Activated T-helper 1 cell treated with anti-CD3 and anti-CD28 coated beads, Interleukin-2, amount 50 U/mL, for 16 hours (primary cell): ENCODE measurements around the gene MBOAT1.
"Not testable (repeated sequence)": the region's sequence is repeated elsewhere in the genome, so short reads cannot be mapped to it uniquely, and the experiment has no call there.

ENCODE experiments used
- DNase-seq, 2 donors: peaks; one replicate each; pipeline ENCODE4 v3.0.0-alpha.2; 2020; ENCODE audit warnings: low read depth in 1 of 2, low spot score in 1 of 2

Gene MBOAT1

GRCh38 chr6:20203561-20204511 is 8.4 kb downstream of the MBOAT1 start:
- no peak for DNase-seq

GRCh38 chr6:20202699-20203302 is 9.5 kb downstream of the MBOAT1 start:
- DNase-seq, result no peak

- DNase-seq, result no peak
These were observed 10.0 kb downstream of the MBOAT1 start for GRCh38 chr6:20202324-20202658.

GRCh38 chr6:20200761-20201630 is 11.3 kb downstream of the MBOAT1 start:
- no peak for DNase-seq

GRCh38 chr6:20198775-20199174 is 13.5 kb downstream of the MBOAT1 start:
- no peak for DNase-seq

- DNase-seq, result no peak
These were observed 14.0 kb downstream of the MBOAT1 start for GRCh38 chr6:20198156-20198774.

- no peak for DNase-seq
These were observed 15.0 kb downstream of the MBOAT1 start for GRCh38 chr6:20197251-20197650.

- no peak for DNase-seq
These were observed 19.6 kb downstream of the MBOAT1 start for GRCh38 chr6:20192625-20193024.

- DNase-seq, result no peak
These were observed 20.3 kb downstream of the MBOAT1 start for GRCh38 chr6:20191992-20192391.

GRCh38 chr6:20188630-20189075 is 23.6 kb downstream of the MBOAT1 start:
- no peak for DNase-seq

GRCh38 chr6:20186981-20187380 is 25.3 kb downstream of the MBOAT1 start:
- no peak for DNase-seq

GRCh38 chr6:20183706-20184105 is 28.6 kb downstream of the MBOAT1 start:
- DNase-seq, result no peak

GRCh38 chr6:20182926-20183521 is 29.2 kb downstream of the MBOAT1 start:
- DNase-seq, result no peak

- no peak for DNase-seq
These were observed 30.2 kb downstream of the MBOAT1 start for GRCh38 chr6:20182069-20182468.

GRCh38 chr6:20180935-20181334 is 31.3 kb downstream of the MBOAT1 start:
- DNase-seq, result no peak

- not testable (repeated sequence) for DNase-seq
These were observed 32.8 kb downstream of the MBOAT1 start for GRCh38 chr6:20179287-20180045.

GRCh38 chr6:20178327-20178726 is 33.9 kb downstream of the MBOAT1 start:
- DNase-seq, result no peak

- no peak for DNase-seq
These were observed 36.4 kb downstream of the MBOAT1 start for GRCh38 chr6:20175810-20176410.
